ENCODE measurements around the gene GARNL3. TPM values are rescaled to one million over a fixed set of nuclear protein-coding genes. Genes with fewer than 3 reads are reported as not detected.

The GARNL3 gene
- total RNA-seq, 1 donor from 2014 or later: 5.4 TPM

DNA sequence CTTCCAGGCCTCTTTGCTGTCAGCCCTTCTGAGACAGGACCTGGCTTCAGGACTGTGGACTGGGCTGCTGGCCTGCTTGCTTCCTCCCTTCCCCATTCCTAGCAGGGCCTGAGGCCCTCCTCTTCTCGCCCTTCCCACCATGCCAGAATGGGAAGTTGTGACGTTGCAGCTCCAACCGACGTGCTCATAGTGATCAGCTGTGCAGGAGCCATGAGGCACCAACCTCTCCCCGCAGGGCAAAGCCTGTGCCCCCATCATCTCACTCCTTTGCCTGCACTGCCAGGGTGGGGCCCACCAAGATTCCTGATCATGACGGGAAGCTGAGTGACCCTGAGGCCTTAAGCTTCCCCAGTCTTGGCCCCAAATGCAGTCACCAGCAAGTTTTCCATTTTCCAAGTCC lies 45.1 kb upstream of the GARNL3 start:
- Histone ChIP-seq H3K27ac (ENCODE audit: low read depth, low read length) (no peak overlapping the region), H3K4me2 (ENCODE audit: low read length) (no peak overlapping the region), H2AFZ (ENCODE audit: low read depth, low read length) (no peak overlapping the region), H3K27me3 (ENCODE audit: insufficient read depth, low read length) (peaks cover 30% of the 10 kb centered on the region), H3K9ac (ENCODE audit: low read length) (no peak overlapping the region), H3K4me3 (ENCODE audit: insufficient read depth, low read depth, low read length) (no peak overlapping the region), H3K4me1 (ENCODE audit: insufficient read depth, low read length) (peaks cover 2% of the 10 kb centered on the region), H4K20me1 (ENCODE audit: insufficient read depth, low read length) (no peaks in the 10 kb centered on the region), H3K36me3 (ENCODE audit: insufficient read depth, low read length) (no peaks in the 10 kb centered on the region), H3K9me3 (ENCODE audit: insufficient read depth, low read depth, low read length) (no peaks in the 10 kb centered on the region), H3K79me2 (ENCODE audit: insufficient read depth, low read length) (no peaks in the 10 kb centered on the region)
- Mint-ChIP-seq H3K4me1 (ENCODE audit: low read depth, unreplicated experiment) (peaks cover 4% of the 10 kb centered on the region), H3K27me3 (ENCODE audit: low read depth, unreplicated experiment) (peaks cover 40% of the 10 kb centered on the region), H3K4me3 (ENCODE audit: unreplicated experiment) (no peak overlapping the region), H3K27ac (ENCODE audit: unreplicated experiment) (no peak overlapping the region), H3K9me3 (ENCODE audit: unreplicated experiment) (no peaks in the 10 kb centered on the region), H3K36me3 (ENCODE audit: low read depth, unreplicated experiment) (no peaks in the 10 kb centered on the region)
- TF ChIP-seq, protein P1, sequence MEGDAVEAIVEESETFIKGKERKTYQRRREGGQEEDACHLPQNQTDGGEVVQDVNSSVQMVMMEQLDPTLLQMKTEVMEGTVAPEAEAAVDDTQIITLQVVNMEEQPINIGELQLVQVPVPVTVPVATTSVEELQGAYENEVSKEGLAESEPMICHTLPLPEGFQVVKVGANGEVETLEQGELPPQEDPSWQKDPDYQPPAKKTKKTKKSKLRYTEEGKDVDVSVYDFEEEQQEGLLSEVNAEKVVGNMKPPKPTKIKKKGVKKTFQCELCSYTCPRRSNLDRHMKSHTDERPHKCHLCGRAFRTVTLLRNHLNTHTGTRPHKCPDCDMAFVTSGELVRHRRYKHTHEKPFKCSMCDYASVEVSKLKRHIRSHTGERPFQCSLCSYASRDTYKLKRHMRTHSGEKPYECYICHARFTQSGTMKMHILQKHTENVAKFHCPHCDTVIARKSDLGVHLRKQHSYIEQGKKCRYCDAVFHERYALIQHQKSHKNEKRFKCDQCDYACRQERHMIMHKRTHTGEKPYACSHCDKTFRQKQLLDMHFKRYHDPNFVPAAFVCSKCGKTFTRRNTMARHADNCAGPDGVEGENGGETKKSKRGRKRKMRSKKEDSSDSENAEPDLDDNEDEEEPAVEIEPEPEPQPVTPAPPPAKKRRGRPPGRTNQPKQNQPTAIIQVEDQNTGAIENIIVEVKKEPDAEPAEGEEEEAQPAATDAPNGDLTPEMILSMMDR (IDR thresholded peaks at IDR 0.05; ENCODE audit: insufficient read depth, low read depth, low read length): no peak
- TF ChIP-seq EZH2 (IDR thresholded peaks at IDR 0.05; ENCODE audit: insufficient read depth, low read length): no peak
- DNase-seq (ENCODE audit: low read depth) (no peak), FAIRE-seq (no peak)

DNA sequence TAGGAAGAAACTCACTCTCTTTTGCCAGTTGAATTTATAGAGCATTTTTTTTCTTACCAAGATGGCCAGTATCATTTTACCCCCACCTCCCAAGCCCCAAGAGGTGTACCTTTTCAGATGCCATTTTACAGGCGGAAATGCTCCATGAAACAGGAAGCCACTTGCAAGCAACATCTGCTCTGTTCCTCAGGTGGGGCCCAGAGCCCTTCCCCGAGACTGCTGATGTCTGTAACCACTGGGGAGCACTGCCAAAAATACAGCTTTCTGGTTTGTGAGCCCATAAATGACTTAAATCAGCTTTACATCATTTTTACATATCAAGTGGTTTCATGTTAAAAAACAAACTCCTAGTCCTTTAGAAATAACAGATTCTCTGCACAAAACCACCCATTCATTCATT lies 42.9 kb upstream of the GARNL3 start:
- no peak overlapping the region for H3K27ac Mint-ChIP-seq (ENCODE audit: unreplicated experiment)
- Histone ChIP-seq H4K20me1 (ENCODE audit: insufficient read depth, low read length) (no peaks in the 10 kb centered on the region), H3K27ac (ENCODE audit: low read depth, low read length) (no peak overlapping the region), H3K4me3 (ENCODE audit: insufficient read depth, low read depth, low read length) (no peak overlapping the region), H3K9ac (ENCODE audit: low read length) (no peak overlapping the region), H2AFZ (ENCODE audit: low read depth, low read length) (no peak overlapping the region), H3K4me2 (ENCODE audit: low read length) (no peak overlapping the region), H3K36me3 (ENCODE audit: insufficient read depth, low read length) (no peaks in the 10 kb centered on the region), H3K27me3 (ENCODE audit: insufficient read depth, low read length) (peaks cover 25% of the 10 kb centered on the region), H3K79me2 (ENCODE audit: insufficient read depth, low read length) (no peaks in the 10 kb centered on the region), H3K9me3 (ENCODE audit: insufficient read depth, low read depth, low read length) (no peaks in the 10 kb centered on the region), H3K4me1 (ENCODE audit: insufficient read depth, low read length) (peaks cover 3% of the 10 kb centered on the region)
- H3K27me3 Mint-ChIP-seq (ENCODE audit: low read depth, unreplicated experiment): peaks cover 36% of the 10 kb centered on the region
- H3K36me3 Mint-ChIP-seq (ENCODE audit: low read depth, unreplicated experiment): peaks cover 2% of the 10 kb centered on the region
- H3K9me3 Mint-ChIP-seq (ENCODE audit: unreplicated experiment): no peaks in the 10 kb centered on the region
- no peak overlapping the region for H3K4me3 Mint-ChIP-seq (ENCODE audit: unreplicated experiment)
- no peak for DNase-seq (ENCODE audit: low read depth)
- H3K4me1 Mint-ChIP-seq (ENCODE audit: low read depth, unreplicated experiment): no peaks in the 10 kb centered on the region
- TF ChIP-seq EZH2 (IDR thresholded peaks at IDR 0.05; ENCODE audit: insufficient read depth, low read length): no peak
- TF ChIP-seq, protein P1 (IDR thresholded peaks at IDR 0.05; ENCODE audit: insufficient read depth, low read depth, low read length): no peak
- FAIRE-seq: no peak

DNA sequence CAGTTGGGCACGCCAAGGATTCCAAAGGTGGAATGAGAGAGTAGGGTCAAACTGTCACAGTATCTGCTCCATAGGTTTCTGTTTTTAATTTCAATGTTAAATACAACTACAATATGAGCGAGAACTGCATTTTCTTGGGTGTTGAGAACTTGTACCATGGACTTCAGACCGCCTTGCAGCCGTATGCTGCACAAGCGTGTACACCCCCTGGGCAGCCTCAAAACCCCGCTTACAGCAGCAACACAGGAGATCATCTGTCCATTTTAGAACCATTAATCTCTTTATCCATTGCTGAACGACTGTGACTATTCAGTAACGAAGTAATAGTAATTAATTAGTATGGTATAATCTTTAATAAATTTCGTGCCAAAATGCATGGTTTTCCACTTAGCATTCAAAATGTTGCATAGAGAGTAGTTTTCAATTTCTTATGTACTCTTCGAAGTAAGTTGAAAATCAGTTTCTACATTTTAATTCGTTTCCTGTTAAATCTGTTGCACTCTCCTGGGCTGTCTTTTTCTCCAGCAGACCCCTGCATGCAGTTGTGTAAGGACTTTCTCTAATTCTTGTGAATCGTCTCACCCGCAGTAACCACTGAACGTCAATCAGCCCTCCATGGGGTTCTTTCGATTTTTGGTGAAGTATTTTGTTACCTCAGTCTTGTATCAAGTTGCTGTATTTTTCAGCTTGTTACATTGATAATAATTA lies 42.0 kb upstream of the GARNL3 start:
- no peaks in the 10 kb centered on the region for H3K36me3 ChIP-seq (ENCODE audit: insufficient read depth, low read length)
- Mint-ChIP-seq H3K4me3 (ENCODE audit: unreplicated experiment) (no peak overlapping the region), H3K27me3 (ENCODE audit: low read depth, unreplicated experiment) (peaks cover 33% of the 10 kb centered on the region), H3K9me3 (ENCODE audit: unreplicated experiment) (no peaks in the 10 kb centered on the region), H3K4me1 (ENCODE audit: low read depth, unreplicated experiment) (no peaks in the 10 kb centered on the region), H3K27ac (ENCODE audit: unreplicated experiment) (no peak overlapping the region), H3K36me3 (ENCODE audit: low read depth, unreplicated experiment) (peaks cover 2% of the 10 kb centered on the region)
- no peak overlapping the region for H3K4me2 ChIP-seq (ENCODE audit: low read length)
- peaks cover 25% of the 10 kb centered on the region for H3K27me3 ChIP-seq (ENCODE audit: insufficient read depth, low read length)
- no peaks in the 10 kb centered on the region for H3K79me2 ChIP-seq (ENCODE audit: insufficient read depth, low read length)
- H3K27ac ChIP-seq (ENCODE audit: low read depth, low read length): no peak overlapping the region
- H2AFZ ChIP-seq (ENCODE audit: low read depth, low read length): no peak overlapping the region
- FAIRE-seq: no peak
- TF ChIP-seq, protein P1 (IDR thresholded peaks at IDR 0.05; ENCODE audit: insufficient read depth, low read depth, low read length): no peak
- no peak for TF ChIP-seq EZH2 (IDR thresholded peaks at IDR 0.05; ENCODE audit: insufficient read depth, low read length)
- H3K4me3 ChIP-seq (ENCODE audit: insufficient read depth, low read depth, low read length): no peak overlapping the region
- H3K9me3 ChIP-seq (ENCODE audit: insufficient read depth, low read depth, low read length): no peaks in the 10 kb centered on the region
- H3K9ac ChIP-seq (ENCODE audit: low read length): no peak overlapping the region
- no peaks in the 10 kb centered on the region for H4K20me1 ChIP-seq (ENCODE audit: insufficient read depth, low read length)
- DNase-seq (ENCODE audit: low read depth): no peak
- peaks cover 3% of the 10 kb centered on the region for H3K4me1 ChIP-seq (ENCODE audit: insufficient read depth, low read length)

All from astrocyte (in vitro differentiated cells and primary cell).